GM19395 (cell line): ENCODE measurements around the gene VPS51.
A peak's percentile ranks its signal among the peaks of the same experiment; 100 is the strongest.

Source experiments
- ATAC-seq: cut with Tn5 transposase; IDR thresholded peaks from one replicate; pipeline ENCODE4 v1.9.1; 2021; ENCODE audit warnings: mild to moderate bottlenecking, moderate library complexity; ENCODE audit not compliant: unreplicated experiment

The VPS51 gene

GRCh38 chr11:65095974-65096806, at the start of gene VPS51:
VPS51 (plus strand) TSS chr11:65096214; CDS start chr11:65096251, 37 bp downstream.
- ATAC-seq = peak; percentile 91

DNA sequence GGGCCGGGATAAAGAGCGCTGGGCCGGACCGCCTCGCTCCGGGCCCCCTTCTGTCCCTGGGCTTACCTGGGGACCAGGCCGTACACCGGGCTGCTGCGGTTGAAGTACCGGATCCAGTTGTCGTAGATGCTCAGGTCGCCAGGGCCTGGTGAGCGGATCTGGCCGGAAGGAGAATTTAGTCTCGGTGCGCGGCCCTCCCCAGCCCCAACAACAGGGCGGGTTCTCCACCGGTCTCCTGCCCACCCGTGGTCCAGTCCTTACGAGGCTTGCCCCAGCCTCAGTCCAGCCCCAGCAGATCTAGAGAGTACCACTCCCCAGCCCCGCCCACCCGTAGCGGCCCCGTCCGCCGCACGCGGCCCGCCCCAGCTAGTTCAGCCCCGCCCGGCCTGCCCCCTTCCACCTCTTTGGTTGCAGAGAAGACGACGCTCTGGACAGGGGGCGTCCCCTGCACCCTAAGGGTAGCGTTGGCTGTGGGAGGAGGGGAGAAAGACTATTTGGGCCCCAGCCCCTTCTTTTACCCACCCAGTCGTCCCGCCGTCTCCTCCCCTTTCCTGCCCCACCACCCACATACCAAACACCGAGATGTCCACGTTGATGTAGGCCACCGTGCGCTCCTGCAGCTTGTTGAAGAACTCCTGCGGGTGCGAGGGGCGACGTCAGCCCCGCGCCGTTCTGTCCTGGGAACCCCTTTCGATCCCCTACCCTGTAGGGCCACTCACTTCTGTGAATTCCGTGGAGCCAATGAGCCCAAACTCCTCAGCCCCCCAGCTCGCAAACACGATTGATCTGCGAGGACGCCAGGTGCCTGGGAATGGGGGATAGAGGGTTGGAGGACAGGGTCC, 48.2 kb upstream of the VPS51 start:
- no peak for ATAC-seq

- no peak for ATAC-seq
These were observed 44.6 kb upstream of the VPS51 start for GRCh38 chr11:65051398-65051858.

GRCh38 chr11:65053827-65054508, 42.0 kb upstream of the VPS51 start:
- ATAC-seq = no peak

GRCh38 chr11:65055538-65055937, 40.5 kb upstream of the VPS51 start:
- no peak for ATAC-seq

DNA sequence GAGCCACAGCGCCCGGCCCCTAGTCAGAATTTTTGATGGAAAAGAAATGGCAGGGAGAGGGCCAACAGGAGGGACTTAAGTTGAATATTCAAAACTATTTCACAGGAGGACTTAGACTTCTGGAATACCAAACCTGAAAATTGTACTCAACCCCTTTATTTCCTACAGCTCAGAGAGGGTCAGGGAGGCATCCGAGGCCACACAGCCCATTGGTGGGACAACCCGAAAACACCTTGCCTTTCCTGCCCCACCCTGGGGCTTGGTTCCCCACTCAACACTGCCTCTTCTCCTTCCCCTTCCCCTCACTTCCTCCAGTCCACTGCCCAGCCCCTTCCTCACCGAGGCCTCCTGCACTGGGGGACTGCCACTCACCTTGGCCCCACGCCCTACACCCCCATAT, 39.0 kb upstream of the VPS51 start:
- ATAC-seq = no peak

DNA sequence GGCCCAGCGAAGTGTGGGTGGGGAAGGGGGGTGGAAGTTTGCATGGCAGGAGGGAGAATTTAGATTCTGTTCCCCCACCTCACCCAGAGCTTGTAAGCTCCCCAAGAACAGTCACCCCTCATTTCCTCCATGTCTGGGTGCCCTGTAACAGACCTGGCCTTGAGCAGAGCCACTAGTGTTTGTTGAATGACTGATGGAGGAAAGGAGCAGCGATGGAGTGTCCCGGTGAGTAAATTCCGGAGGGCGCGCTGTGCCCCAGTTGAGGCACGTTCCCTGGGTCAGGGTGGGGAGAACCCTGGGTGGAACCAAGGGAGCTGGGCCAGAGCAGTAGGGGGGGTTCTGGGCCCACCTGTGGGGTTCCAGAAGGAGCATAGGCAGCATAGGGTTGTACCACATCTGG, 38.5 kb upstream of the VPS51 start:
- no peak for ATAC-seq

DNA sequence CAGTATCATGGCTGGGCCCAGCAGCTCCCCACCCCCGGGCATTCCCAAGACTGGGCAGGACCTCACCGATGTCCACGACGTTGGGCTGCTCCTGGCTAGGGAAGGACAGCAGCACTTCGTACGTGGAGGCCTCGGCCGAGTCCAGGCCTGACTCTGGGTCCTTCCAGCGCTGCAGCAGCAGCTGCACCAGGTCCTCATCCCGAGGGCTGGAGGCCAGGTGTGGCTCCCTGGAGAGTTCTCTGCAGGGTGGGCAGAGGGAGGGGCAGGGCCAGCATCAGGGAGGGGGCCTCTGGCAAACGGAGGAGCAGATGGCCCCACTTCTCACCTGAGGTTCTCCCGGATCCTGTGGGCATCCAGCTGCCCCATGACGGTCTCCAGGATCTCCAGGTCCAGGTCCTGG, 38.0 kb upstream of the VPS51 start:
- ATAC-seq = no peak

DNA sequence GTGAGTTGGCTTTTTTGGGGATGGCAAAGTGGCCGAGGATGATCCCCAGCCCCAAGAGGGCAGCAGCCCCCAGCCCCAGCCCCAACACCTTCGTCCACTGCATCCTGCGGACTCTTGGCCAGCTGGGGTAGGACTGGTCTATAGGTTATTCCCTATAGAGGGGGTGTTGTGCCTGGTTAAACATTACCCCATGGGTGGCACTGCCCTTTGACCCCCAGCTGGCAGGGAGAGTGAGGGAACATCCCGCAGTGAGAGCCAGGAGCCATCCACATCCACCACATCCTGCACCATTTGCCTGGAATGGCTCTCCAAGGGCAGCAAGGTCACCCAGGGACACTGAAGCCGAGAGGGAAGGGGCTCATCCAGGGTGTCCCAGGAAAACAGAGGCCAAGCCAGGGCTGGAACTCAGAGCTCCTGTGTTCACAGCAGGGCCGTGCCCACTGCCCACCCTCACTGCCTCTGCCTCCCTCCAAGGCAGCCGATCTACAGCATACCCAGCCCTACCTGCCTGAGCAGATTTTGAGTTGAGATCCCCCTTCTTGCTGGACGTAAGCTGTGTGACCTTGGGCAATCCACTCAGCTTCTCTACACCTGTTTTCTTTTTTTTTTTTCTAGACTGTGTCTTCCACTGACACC, 37.5 kb upstream of the VPS51 start, which contains the start of gene NAALADL1:
NAALADL1 (minus strand) TSS at position 135 of the 636 bp plus-strand sequence; CDS start at position 103, 32 bp downstream.
- no peak for ATAC-seq

GRCh38 chr11:65059523-65059922, 36.5 kb upstream of the VPS51 start:
- no peak for ATAC-seq

- ATAC-seq = no peak
These were observed 35.8 kb upstream of the VPS51 start for GRCh38 chr11:65059959-65060824.

DNA sequence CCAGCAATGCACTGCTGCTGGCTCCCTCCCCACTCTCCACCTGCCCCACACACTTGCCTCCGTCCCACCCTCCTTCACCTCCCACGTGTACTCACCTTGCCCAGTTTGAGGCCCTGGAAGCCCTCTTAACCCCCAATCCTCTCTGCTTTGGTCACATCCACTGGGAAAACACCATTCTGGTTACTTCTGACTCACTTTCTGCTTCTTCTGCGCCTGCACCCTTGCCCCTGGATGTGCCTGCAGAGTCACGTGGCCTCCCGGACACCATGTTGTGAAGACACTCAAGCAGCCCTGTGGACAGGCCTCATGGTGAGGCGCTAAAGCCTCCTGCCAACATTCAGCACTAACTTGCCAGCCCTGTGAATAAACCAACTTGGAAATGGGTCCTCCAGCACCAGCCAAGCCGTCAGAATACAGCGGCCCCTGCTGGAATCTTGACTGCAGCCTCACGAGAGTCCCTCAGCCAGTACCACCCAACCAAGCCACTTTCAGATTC, 35.1 kb upstream of the VPS51 start:
- ATAC-seq = no peak

GRCh38 chr11:65063532-65063931, 32.5 kb upstream of the VPS51 start:
- no peak for ATAC-seq

GRCh38 chr11:65064847-65065240, 31.2 kb upstream of the VPS51 start:
- ATAC-seq = no peak

- no peak for ATAC-seq
These were observed 30.2 kb upstream of the VPS51 start for GRCh38 chr11:65065851-65066250.

DNA sequence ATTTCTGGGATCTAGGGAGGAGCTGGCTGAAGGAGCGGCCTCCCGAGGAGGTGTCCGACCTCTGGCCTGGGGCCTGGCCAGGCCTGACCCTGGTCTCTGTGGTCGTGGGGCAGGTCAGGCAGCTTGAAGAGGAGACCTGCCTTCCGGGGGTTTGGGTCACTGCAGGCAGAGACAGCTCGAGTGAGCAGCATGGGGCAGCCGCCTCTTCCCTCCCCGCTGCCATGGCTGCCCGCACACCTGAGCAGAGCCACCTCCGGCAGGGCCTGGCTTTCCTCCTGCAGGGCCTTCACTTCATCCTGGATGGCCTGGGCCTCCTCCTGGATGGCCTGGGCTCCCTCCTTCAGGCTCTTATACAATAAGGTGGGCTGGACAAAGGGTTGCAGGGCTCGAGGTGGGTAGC, 29.7 kb upstream of the VPS51 start:
- no peak for ATAC-seq

DNA sequence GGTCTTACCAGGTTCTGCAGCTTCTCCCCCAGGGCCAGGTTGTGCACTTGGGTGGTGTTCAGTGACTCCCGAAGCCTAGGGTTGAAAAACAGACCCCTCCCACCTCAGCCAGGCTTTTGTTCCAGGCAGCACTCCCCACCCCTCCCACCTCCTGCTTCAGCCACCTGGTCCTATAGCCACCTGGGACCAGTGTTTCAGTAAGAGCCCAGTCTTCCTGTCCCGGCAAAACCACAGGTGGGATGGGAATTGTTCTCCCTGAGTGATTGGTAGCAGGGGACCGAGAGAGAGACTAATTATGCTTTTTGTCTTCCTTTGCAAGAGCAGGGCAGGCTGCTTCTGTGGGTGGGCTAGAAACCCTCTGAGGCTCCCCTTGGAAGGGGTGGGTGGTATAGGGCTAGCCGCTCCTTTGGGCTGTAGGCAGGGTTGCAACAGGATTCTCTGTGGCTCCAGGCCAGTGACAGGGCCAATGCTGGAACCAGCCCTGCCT, 29.2 kb upstream of the VPS51 start:
- ATAC-seq = no peak

DNA sequence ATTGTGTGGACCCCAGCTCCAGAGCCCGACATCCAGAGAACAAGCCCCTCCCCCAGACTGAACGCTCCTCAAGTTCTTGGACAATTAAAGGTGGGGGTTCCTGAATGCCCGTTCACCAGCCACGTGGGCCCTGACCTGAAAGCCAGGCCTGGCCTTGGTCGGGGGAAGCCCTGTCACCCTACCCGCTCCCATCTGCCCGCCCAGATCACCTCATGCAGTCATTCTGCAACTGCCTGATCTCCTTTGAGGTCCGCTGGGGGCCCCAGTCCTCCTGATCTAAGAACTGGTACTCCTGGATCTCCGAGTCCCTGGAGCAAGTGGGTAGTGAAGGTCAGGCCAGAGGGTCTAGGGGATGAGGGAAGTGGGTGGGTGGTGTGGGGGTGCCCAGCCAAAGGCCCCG, 28.6 kb upstream of the VPS51 start:
- ATAC-seq = no peak

DNA sequence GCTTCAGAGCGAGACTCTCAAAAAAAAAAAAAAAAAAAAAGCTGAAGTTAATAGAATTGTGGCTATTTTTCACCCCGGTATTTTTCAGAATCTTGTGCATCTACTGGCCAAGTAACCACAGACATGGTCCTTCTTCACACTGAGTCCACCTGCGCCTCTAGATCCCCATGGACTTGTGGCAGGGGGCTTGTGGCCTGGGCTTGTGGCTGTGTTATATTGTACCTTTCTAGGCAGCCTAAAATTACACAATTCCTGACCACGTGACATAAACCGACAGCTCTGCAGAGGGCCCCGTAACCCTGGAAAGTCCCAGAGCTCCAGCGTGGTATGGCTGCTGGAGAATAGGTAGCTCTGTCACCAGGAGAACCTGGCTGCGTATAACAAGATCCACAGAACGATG, 26.8 kb upstream of the VPS51 start:
- no peak for ATAC-seq
